AG04450 (cell line): ENCODE results near the gene BTD. TPM values are rescaled to one million over a fixed set of nuclear protein-coding genes. Genes with fewer than 3 reads are reported as not detected.

ENCODE experiments used
- CTCF ChIA-PET: fragments of 300-600, 350-600 bp; formaldehyde crosslinking; extraction: SDS; loops from one replicate; lab custom pipeline; 2022; ENCODE audit warnings: antibody characterized with exemption, inconsistent platforms; lab: Charles Lee
- POLR2A ChIA-PET: fragments of 350-600 bp; formaldehyde crosslinking; extraction: SDS; loops from one replicate; lab custom pipeline; 2021; ENCODE audit warnings: antibody characterized with exemption, inconsistent platforms; lab: Yijun Ruan, JAX
- DNase-seq: peaks from one replicate; pipeline ENCODE4 v3.0.0-alpha.2; 2011; ENCODE audit warnings: low read depth, low spot score
- H3K27ac ChIP-seq: one replicate; pipeline ENCODE4 v1.5.1; 2012; ENCODE audit warnings: low read depth, low read length, control low read depth
- H3K27me3 ChIP-seq: one replicate; pipeline ENCODE4 v1.6.0; 2012; ENCODE audit warnings: low read length; ENCODE audit not compliant: control insufficient read depth, insufficient read depth
- H3K4me3 ChIP-seq: 2 replicates; pipeline ENCODE4 v1.5.1; 2011; ENCODE audit warnings: mild to moderate bottlenecking, low read depth, low read length, control low read depth
- H3K9me3 ChIP-seq: 2 replicates; pipeline ENCODE4 v1.5.1; 2012; ENCODE audit warnings: low read length; ENCODE audit not compliant: control insufficient read depth, insufficient read depth
- CTCF ChIP-seq: IDR thresholded peaks from 2 replicates; pipeline ENCODE4 v1.5.1; 2011; ENCODE audit warnings: low read depth, low read length, control low read depth, inconsistent platforms
- polyA minus RNA-seq: library from RNA; depleted of rRNA, polyadenylated mRNA; stranded (reverse); fragments of >200 nt; gene quantifications from 2 replicates; pipeline ENCODE4 v1.2.3, GENCODE V29; 2011; rRNA and poly(A)+ RNA removed
- polyA plus RNA-seq: library from polyadenylated mRNA; depleted of rRNA; stranded (reverse); fragments of >200 nt; gene quantifications from 2 replicates; pipeline ENCODE4 v1.2.3, GENCODE V29; 2011; rRNA removed

BTD gene
- polyA plus RNA-seq (22.2 and 24.8 TPM in 2 replicates), polyA minus RNA-seq (22.2 and 25.6 TPM in 2 replicates)

DNA sequence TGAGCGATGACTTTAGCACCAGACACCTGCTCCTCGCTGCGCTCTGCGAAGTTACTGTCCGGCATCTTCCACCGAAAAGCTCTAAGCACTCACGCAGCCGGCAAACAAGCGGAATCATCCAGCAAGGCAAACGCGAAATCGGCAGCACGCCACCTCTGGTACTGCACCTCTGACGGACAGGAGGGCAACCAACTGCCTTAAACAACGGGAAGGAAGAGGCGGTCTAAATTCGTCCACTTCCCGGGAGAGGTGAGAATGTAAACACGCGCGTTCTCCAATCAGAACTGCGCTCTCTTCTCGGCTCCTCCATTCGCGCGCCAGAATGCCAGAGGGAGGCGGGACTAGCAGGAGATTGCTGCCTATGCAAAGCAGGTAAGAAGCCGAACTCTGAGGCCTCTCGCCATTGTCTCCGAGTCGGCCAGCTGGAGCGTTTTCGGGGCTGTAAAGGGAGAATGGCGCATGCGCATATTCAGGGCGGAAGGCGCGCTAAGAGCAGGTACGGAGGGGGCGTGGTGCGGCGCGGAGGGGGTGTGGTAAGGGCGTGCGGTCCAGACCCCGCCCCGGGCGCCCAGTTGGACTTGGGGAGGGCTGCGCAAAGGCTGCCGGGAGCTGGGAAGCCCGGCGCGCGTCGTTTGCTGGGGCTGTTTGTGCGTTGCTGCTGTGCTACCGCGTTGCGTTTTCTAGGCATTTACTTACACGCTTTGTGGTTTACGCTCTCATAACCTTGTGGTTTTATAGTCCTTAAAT is at the start of gene BTD, which contains the start of gene HACL1:
TSS of gene BTD (plus strand) at position 347 of the 747 bp plus-strand sequence. CDS start 33,695 bp downstream, outside the sequence.
TSS of gene HACL1 (minus strand) at position 171 of the 747 bp plus-strand sequence. CDS start at position 65, 106 bp downstream.
- peak; percentile 32 for TF ChIP-seq CTCF
- peak; percentile 98 for DNase-seq
- H3K27ac ChIP-seq: peak within 1 kb of the TSS; percentile 86
- POLR2A ChIA-PET: interaction anchor here (0.5 to 1.2 kb wide), 5 partner anchors 9 to 459 kb away, joined by 3 to 8 read pairs (median 6); no protein-coding TSS in a partner anchor
- CTCF ChIA-PET: interaction anchor here (0.6 to 0.7 kb wide), 2 partner anchors 94 to 350 kb away, joined by 3 read pairs; no protein-coding TSS in a partner anchor
- no peaks in the 10 kb centered on the region for H3K9me3 ChIP-seq
- peak within 1 kb of the TSS; percentile 99 for H3K4me3 ChIP-seq
- H3K27me3 ChIP-seq: no peaks in the 10 kb centered on the region

GRCh38 chr3:15551902-15552301 is 49.6 kb upstream of the BTD start:
- H3K27ac ChIP-seq: no peak overlapping the region
- CTCF ChIA-PET: no interaction called here
- TF ChIP-seq CTCF: no peak
- POLR2A ChIA-PET: no interaction called here
- H3K27me3 ChIP-seq: no peaks in the 10 kb centered on the region
- no peak overlapping the region for H3K4me3 ChIP-seq
- DNase-seq: no peak
- no peaks in the 10 kb centered on the region for H3K9me3 ChIP-seq

GRCh38 chr3:15553749-15554148 is 47.8 kb upstream of the BTD start:
- H3K27ac ChIP-seq: no peak overlapping the region
- no peak for TF ChIP-seq CTCF
- CTCF ChIA-PET: no interaction called here
- POLR2A ChIA-PET: no interaction called here
- no peak for DNase-seq
- no peaks in the 10 kb centered on the region for H3K27me3 ChIP-seq
- H3K4me3 ChIP-seq: no peak overlapping the region
- H3K9me3 ChIP-seq: no peaks in the 10 kb centered on the region

GRCh38 chr3:15556512-15556911 is 45.0 kb upstream of the BTD start:
- POLR2A ChIA-PET: interaction anchor here (0.7 kb wide), 1 partner anchor 351 kb away, joined by 3 read pairs; the partner anchor contains the start of gene CAPN7
- H3K9me3 ChIP-seq: no peaks in the 10 kb centered on the region
- CTCF ChIA-PET: interaction anchor here (0.5 to 4.0 kb wide), 20 partner anchors 9 to 448 kb away, joined by 3 to 46 read pairs (median 6); no protein-coding TSS in a partner anchor
- no peak overlapping the region for H3K4me3 ChIP-seq
- TF ChIP-seq CTCF: no peak
- DNase-seq: no peak
- no peaks in the 10 kb centered on the region for H3K27me3 ChIP-seq
- no peak overlapping the region for H3K27ac ChIP-seq

- no peak overlapping the region for H3K4me3 ChIP-seq
- H3K27ac ChIP-seq: no peak overlapping the region
- peak; percentile 67 for TF ChIP-seq CTCF
- no peaks in the 10 kb centered on the region for H3K9me3 ChIP-seq
- CTCF ChIA-PET: interaction anchor here (0.7 to 4.0 kb wide), 15 partner anchors 11 to 449 kb away, joined by 3 to 46 read pairs (median 7); no protein-coding TSS in a partner anchor
- H3K27me3 ChIP-seq: no peaks in the 10 kb centered on the region
- DNase-seq: peak; percentile 39
- POLR2A ChIA-PET: no interaction called here
Measured at GRCh38 chr3:15557511-15557946, 44.0 kb upstream of the BTD start.
